Mucosa of rectum (tissue), 2 donors: ENCODE measurements around the gene CTSH.

Source experiments
- H3K27ac ChIP-seq, 2 donors: one replicate each; pipeline ENCODE4 v1.7.0; 2013; ENCODE audit warnings: inconsistent platforms in 2 of 2, low read depth in 2 of 2, low read length in 2 of 2
- H3K27me3 ChIP-seq, 2 donors: one replicate each; pipeline ENCODE4 v1.7.0; 2013; ENCODE audit warnings: low read length in 2 of 2; ENCODE audit not compliant: control insufficient read depth in 2 of 2, insufficient read depth in 2 of 2
- H3K36me3 ChIP-seq, 2 donors: one replicate each; pipeline ENCODE4 v1.7.0; 2013; ENCODE audit warnings: low read length in 2 of 2; ENCODE audit not compliant: control insufficient read depth in 2 of 2, insufficient read depth in 2 of 2
- H3K4me1 ChIP-seq, 2 donors: one replicate each; pipeline ENCODE4 v1.7.0; 2013; ENCODE audit warnings: low read length in 2 of 2, mild to moderate bottlenecking in 1 of 2; ENCODE audit not compliant: control insufficient read depth in 2 of 2, insufficient read depth in 2 of 2
- H3K4me3 ChIP-seq, 2 donors: one replicate each; pipeline ENCODE4 v1.7.0; 2013; ENCODE audit warnings: low read length in 2 of 2
- H3K9ac ChIP-seq, 2 donors: one replicate each; pipeline ENCODE4 v1.7.0; 2013; ENCODE audit warnings: low read length in 2 of 2, low read depth in 1 of 2, mild to moderate bottlenecking in 1 of 2
- H3K9me3 ChIP-seq, 2 donors: one replicate each; pipeline ENCODE4 v1.7.0; 2013; ENCODE audit warnings: low read length in 2 of 2; ENCODE audit not compliant: control insufficient read depth in 2 of 2
- donor health status: healthy.
- donor health status: Normal muscosa, but diverticular disease.

Gene CTSH, protein sequence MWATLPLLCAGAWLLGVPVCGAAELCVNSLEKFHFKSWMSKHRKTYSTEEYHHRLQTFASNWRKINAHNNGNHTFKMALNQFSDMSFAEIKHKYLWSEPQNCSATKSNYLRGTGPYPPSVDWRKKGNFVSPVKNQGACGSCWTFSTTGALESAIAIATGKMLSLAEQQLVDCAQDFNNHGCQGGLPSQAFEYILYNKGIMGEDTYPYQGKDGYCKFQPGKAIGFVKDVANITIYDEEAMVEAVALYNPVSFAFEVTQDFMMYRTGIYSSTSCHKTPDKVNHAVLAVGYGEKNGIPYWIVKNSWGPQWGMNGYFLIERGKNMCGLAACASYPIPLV

GRCh38 chr15:78944669-78945407, at the start of gene CTSH:
Gene CTSH, minus strand, starts transcription at chr15:78945046. Its CDS starts 65 bp downstream, at chr15:78944981.
- Histone ChIP-seq H3K9ac (peak within 1 kb of the TSS; percentile 65 to 72), H3K36me3 (no peaks in the 10 kb centered on the region), H3K27me3 (no peaks in the 10 kb centered on the region), H3K27ac (peak within 1 kb of the TSS; percentile 41 to 63), H3K4me3 (peak within 1 kb of the TSS; percentile 74 to 76), H3K9me3 (no peaks in the 10 kb centered on the region), H3K4me1 (peaks cover 5 to 8% of the 10 kb centered on the region in 2 donors)

- no peak overlapping the region for H3K9ac ChIP-seq
- H3K9me3 ChIP-seq = no peaks in the 10 kb centered on the region
- no peak overlapping the region for H3K27ac ChIP-seq
- no peaks in the 10 kb centered on the region for H3K36me3 ChIP-seq
- peaks cover 0 to 1% of the 10 kb centered on the region in 2 donors for H3K4me1 ChIP-seq
- no peak overlapping the region for H3K4me3 ChIP-seq
- H3K27me3 ChIP-seq = no peaks in the 10 kb centered on the region
Observed at GRCh38 chr15:78993931-78994530, 49.2 kb upstream of the CTSH start.

DNA sequence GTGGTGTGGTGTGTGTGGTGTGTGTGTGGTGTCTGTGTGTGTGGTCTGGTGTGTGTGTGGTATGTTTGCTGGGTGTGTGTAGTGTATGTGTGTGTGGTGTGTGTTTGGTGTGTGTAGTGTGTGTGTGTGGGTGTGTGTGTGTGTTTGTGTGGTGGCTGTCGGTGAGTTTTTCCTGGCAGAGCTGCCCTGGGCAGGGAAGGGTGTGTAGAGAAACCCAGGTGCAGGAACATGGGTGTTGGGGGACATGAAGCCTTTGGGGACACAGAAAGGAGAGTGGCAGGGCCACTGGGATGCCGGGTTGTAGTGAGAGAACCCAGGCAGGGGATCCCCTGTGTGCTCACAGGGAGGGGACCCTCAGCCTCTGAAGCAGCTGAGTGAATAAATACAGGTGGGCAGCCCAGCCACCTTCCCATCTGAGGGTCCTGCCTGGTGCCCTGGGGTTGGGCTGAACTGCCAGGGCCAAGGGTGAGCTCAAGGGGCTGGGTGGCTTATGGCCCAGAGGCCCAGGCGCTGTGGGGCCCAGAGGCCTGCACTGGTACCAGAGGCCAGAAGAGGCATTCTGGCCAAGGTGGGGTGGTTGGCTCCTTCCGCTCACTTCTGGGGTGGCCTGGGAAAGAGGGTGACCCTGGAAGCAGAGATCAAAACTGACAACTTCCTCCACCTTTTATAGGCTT, 48.5 kb upstream of the CTSH start:
- Histone ChIP-seq H3K9me3 (no peaks in the 10 kb centered on the region), H3K27me3 (no peaks in the 10 kb centered on the region), H3K4me3 (no peak overlapping the region), H3K27ac (no peak overlapping the region), H3K9ac (no peak overlapping the region), H3K36me3 (no peaks in the 10 kb centered on the region), H3K4me1 (peaks cover 0 to 5% of the 10 kb centered on the region in 2 donors)

DNA sequence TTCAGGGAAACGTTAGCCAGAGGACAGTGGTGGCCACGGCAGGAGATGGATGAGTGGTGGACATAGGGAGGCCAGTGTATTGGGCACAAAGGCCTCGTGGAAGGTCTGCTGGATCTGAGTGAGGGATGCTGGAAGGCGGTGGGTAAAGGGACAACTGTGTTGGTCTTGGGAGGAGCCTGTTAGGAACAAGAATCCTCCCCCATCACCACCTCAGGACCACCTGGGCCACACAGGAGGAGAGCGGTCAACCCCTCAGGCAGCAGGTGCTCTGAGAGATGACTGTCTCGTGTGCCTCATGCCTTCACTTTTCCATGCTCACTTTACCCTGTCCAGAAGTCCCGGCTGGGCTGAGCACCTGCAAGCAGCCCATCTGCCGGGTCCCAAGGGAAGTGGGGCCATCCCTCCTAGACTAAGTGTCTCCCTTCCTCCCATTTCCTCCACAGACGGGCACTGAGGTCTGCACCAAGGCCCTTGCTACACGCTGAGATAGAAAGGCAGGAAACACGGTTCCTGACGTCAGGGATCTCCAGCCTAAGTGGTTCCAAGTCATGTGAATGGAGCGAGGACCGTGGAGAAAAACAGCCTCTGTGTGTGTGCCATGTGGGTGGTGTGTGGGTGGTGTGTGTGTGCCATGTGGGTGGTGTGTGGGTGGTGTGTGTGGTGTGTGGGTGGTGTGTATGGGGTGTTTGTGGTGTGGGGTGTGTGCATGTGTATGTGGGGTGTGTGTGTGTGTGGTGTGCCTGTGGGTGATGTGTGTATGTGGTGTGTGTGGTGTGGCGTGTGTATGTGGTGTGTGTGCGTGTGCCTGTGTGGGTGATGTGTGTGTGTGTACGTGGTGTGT, 47.8 kb upstream of the CTSH start:
- H3K9ac ChIP-seq = no peak overlapping the region
- no peak overlapping the region for H3K27ac ChIP-seq
- no peaks in the 10 kb centered on the region for H3K27me3 ChIP-seq
- H3K36me3 ChIP-seq = no peaks in the 10 kb centered on the region
- no peaks in the 10 kb centered on the region for H3K9me3 ChIP-seq
- H3K4me3 ChIP-seq = no peak overlapping the region
- peaks cover 0 to 5% of the 10 kb centered on the region in 2 donors for H3K4me1 ChIP-seq

- Histone ChIP-seq H3K9ac (no peak overlapping the region), H3K4me1 (peaks cover 0 to 5% of the 10 kb centered on the region in 2 donors), H3K36me3 (no peaks in the 10 kb centered on the region), H3K9me3 (no peaks in the 10 kb centered on the region), H3K27me3 (no peaks in the 10 kb centered on the region), H3K27ac (no peak overlapping the region), H3K4me3 (no peak overlapping the region)
Observed at GRCh38 chr15:78991879-78992278, 47.0 kb upstream of the CTSH start.

GRCh38 chr15:78991476-78991875, 46.6 kb upstream of the CTSH start:
- Histone ChIP-seq H3K27ac (no peak overlapping the region), H3K9ac (no peak overlapping the region), H3K36me3 (no peaks in the 10 kb centered on the region), H3K4me3 (no peak overlapping the region), H3K4me1 (peaks cover 0 to 5% of the 10 kb centered on the region in 2 donors), H3K27me3 (no peaks in the 10 kb centered on the region), H3K9me3 (no peaks in the 10 kb centered on the region)

DNA sequence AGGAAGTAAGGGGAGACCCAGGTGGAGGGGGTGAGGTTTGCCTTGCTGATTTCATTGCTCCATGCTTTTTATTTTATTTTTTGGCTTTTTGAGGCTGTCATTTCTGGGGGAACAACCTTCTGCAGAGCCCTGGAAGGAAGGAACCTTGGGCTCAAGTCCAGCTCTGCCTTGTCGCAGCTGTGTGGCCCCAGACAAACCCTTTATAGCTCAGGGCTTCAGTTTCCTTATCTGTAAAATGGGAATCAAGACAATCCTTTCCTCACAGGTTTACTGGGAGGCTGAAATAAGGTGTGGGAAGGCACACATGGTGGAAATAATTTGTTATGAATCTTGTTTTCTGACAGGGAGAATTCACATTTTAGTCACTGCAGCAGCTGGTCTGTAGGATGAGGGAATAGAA, 45.4 kb upstream of the CTSH start:
- H3K4me3 ChIP-seq = no peak overlapping the region
- no peak overlapping the region for H3K27ac ChIP-seq
- no peak overlapping the region for H3K9ac ChIP-seq
- H3K27me3 ChIP-seq = no peaks in the 10 kb centered on the region
- H3K36me3 ChIP-seq = no peaks in the 10 kb centered on the region
- H3K9me3 ChIP-seq = no peaks in the 10 kb centered on the region
- peaks cover 0 to 5% of the 10 kb centered on the region in 2 donors for H3K4me1 ChIP-seq

GRCh38 chr15:78989701-78990240, 44.9 kb upstream of the CTSH start:
- Histone ChIP-seq H3K27ac (no peak overlapping the region), H3K36me3 (no peaks in the 10 kb centered on the region), H3K27me3 (no peaks in the 10 kb centered on the region)

DNA sequence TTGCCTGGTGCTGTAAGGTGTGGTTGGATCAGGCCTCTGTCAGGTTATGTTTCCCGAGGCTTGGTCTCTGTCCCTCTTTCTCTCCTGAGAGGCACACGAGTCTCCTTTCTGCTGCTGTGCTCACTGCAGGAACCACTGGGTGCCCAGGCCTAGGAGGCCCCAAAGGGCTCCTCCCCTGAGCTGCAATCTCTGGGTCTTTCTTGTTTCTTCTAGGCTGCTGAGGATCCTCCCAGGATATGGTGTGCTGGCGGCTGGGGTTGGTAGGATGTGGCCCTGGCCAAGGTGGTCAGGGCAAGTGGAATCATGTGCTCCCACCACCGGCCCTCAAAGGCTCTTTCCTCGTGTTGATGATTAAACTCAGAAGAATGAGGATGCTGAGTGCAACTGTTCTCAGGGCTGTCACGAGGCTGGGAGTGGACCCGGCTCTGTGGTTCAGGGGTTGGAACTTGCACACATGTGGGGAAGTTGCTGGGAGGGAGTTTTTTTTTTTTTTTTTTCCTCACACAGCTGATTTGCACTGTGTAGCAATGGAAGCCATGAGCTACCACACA, 43.6 kb upstream of the CTSH start:
- H3K4me3 ChIP-seq = no peak overlapping the region
- H3K9me3 ChIP-seq = no peaks in the 10 kb centered on the region
- H3K27ac ChIP-seq = peak overlapping the region; percentile 4 to 17
- H3K9ac ChIP-seq = no peak overlapping the region
- H3K4me1 ChIP-seq = peaks cover 0 to 5% of the 10 kb centered on the region in 2 donors
- H3K27me3 ChIP-seq = no peaks in the 10 kb centered on the region
- H3K36me3 ChIP-seq = no peaks in the 10 kb centered on the region

More at GRCh38 chr15:78989701-78990240, 44.9 kb upstream of the CTSH start:
- Histone ChIP-seq H3K4me3 (no peak overlapping the region), H3K4me1 (peaks cover 0 to 5% of the 10 kb centered on the region in 2 donors), H3K9ac (no peak overlapping the region), H3K9me3 (no peaks in the 10 kb centered on the region)
